ENCODE measurements around the gene TTC39C.
A peak's percentile ranks its signal among the peaks of the same experiment; 100 is the strongest.
"Not testable (repeated sequence)": the region's sequence is repeated elsewhere in the genome, so short reads cannot be mapped to it uniquely, and the experiment has no call there.

TTC39C gene

DNA sequence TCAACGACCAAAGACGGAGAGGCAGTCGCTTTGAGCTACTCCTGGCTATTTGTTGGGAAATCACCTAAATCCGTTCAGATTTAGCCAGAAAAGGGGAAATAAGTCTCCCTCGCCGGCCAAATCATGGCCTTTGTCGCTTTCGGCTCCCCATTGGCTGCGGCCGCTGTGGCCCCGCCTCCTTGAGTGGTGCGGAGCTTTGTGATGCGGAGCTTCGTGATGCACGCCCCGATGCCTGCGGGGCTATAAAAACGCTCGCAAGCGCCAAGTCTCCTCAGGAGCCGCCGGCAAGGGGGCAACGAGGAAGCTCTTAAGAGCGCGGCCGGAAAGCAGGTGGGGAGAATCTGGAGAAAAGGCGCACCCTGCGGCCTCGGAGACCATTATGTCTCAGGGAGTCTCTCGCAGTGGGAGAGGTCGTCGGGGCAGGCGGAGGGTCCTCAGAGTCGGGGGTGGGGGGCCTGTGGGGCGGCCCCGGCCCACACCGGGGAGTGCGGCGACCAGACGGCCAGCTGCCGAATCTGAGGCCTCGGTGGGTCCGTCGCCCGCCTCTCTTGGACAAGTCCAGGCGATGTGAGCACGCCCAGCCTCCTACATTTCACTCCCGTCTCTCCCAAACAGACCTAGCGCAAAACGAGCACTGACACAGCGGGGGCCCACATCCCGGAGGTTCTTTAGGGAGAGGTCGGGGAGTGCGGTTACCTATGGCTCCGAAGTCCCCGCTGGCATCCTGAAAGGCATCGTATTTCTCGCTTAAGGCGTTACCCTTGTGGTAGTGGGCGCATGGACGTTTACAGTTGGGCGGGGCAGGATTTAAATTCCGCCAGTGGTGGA lies 124.4 kb downstream of the TTC39C start, which contains the start of gene CABYR:
TSS of gene CABYR (plus strand) at position 274 of the 828 bp plus-strand sequence. CDS start 4,053 bp downstream, outside the sequence.
- peak; percentile 83 to 84 for DNase-seq

DNA sequence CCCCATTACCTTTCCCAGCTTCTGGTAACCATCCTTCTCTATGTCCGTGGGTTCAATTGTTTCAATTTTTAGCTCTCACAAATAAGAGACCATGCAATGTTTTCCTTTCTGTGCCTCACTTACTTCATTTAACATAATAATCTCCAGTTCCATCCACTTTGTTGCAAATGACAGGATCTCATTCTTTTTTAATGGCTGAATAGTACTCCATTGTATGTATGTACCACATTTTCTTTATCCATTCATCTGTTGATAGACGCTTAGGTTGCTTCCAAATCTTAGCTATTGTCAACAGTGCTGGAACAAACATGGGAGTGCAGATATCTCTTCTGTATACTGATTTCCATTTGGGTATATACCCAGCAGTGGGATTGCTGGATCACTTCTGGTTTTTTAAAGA lies 126.1 kb downstream of the TTC39C start:
- no peak for DNase-seq

GRCh38 chr18:24142376-24142775 lies 127.8 kb downstream of the TTC39C start:
- DNase-seq: no peak

DNA sequence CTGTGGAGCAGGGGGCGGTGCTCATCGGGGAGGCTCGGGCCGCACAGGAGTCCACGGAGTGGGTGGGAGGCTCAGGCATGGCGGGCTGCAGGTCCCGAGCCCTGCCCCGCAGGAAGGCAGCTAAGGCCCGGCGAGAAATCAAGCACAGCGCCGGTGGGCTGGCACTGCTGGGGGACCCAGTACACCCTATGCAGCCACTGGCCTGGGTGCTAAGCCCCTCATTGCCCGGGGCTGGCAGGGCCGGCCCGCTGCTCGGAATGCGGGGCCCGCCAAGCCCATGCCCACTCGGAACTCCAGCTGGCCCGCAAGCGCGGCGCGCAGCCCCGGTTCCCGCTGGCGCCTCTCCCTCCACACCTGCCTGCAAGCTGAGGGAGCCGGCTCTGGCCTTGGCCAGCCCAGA lies 135.0 kb downstream of the TTC39C start:
- DNase-seq: not testable (repeated sequence)

DNA sequence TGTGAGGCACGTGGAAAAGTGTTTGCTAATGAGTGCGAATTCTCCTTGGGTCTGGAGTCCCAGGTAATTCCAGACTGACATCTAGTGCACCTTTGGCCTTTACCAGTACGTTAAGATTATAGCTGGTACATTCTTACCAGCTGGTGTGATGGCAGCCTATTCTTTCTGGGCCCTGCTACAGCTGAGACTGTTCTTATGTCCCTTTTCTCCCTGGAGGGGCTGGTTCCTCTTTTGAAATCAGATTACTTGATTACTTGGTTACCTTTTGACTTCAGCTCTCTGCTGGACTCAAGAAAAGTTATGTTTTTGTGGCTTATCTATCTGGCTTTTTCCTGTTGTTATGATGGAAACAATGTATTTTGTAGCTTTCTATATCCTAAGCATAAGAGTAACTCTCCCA lies 138.8 kb downstream of the TTC39C start:
- DNase-seq: no peak

DNA sequence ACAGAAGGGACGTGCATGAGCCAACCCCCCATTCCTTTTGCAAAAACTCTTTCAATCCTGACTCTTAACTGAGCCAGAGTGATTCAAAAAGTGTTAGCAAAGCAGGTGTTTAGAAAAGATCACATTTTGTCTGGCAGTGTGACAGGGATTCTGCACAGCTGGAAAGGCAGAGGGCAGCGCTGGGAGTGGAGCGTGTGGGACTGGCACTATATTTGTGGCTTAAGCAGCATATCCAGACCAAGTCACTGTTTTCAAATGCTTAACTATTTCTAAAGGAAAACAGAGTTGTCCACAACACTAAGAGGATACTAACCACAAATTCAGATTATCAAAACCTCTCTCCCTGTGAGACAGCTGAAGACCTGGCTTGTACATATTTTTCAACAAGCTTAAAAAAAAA lies 143.3 kb downstream of the TTC39C start:
- no peak for DNase-seq

- no peak for DNase-seq
Measured at GRCh38 chr18:24160086-24160485, 145.5 kb downstream of the TTC39C start.

DNA sequence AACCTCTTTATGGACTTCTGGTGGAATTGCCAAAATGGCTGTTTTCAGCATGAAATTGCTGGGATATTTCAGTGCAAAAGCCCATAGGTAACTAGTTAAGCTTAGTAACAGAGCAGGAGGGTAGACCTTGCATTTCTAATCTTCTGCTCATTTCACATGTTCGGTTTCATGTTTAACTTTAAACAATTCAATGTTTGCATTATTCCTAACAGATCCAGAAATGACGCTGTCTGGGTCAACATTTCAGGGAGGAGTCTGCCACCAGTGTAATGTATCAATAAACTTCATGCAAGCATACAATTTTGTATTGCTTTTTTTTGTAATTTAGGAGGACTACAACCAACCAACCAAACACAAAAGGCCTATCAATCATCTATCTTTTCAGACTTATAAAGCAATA lies 146.8 kb downstream of the TTC39C start:
- DNase-seq: no peak

GRCh38 chr18:24168496-24168895 lies 153.9 kb downstream of the TTC39C start:
- no peak for DNase-seq

GRCh38 chr18:24170360-24170759 lies 155.8 kb downstream of the TTC39C start:
- DNase-seq: no peak

- DNase-seq: no peak
Measured at GRCh38 chr18:24173997-24174396, 159.4 kb downstream of the TTC39C start.

GRCh38 chr18:24176727-24177416 lies 162.3 kb downstream of the TTC39C start:
- DNase-seq: peak; percentile 50 to 66

GRCh38 chr18:24177499-24178133 lies 163.1 kb downstream of the TTC39C start:
- no peak for DNase-seq

- DNase-seq: no peak
Measured at GRCh38 chr18:24180048-24180447, 165.5 kb downstream of the TTC39C start.

GRCh38 chr18:24181806-24182205 lies 167.3 kb downstream of the TTC39C start:
- DNase-seq: no peak
